ENCODE measurements around the gene SPATA6L. TPM values are rescaled to one million over a fixed set of nuclear protein-coding genes. Genes with fewer than 3 reads are reported as not detected.

Gene SPATA6L
- total and polyA plus RNA-seq, 2 of the 4 experiments (the other 2 are of a cell fraction): 0.18 to 0.84 TPM

- Histone ChIP-seq H2AFZ (replicated peaks; ENCODE audit: low read length, poor library complexity) (no peak overlapping the region), H3K56ac (ENCODE audit: extremely low read depth, insufficient read depth, low read length) (no peak overlapping the region), H3K4ac (ENCODE audit: low read depth, low read length) (no peak overlapping the region), H3K27ac (ENCODE audit: insufficient read depth, low read length) (no peak overlapping the region), H4K20me1 (ENCODE audit: insufficient read depth, low read length) (peaks cover 7% of the 10 kb centered on the region; the same call in 1 of the 2 replicates), H4K8ac (ENCODE audit: low read depth in 2 of 2, low read length in 2 of 2) (no peak overlapping the region), H2BK20ac (ENCODE audit: low read depth, low read length) (no peak overlapping the region), H3K27me3 (ENCODE audit: control insufficient read depth, insufficient read depth, low read length) (no peaks in the 10 kb centered on the region), H2BK5ac (ENCODE audit: low read depth, low read length, poor library complexity, severe bottlenecking) (no peak overlapping the region), H3K4me3 (ENCODE audit: insufficient read depth, low read depth, low read length) (no peak overlapping the region), H3K9ac (ENCODE audit: low read depth, low read length) (no peak overlapping the region), H3K36me3 (ENCODE audit: control insufficient read depth, insufficient read depth, low read length) (peaks cover 24% of the 10 kb centered on the region), H3K18ac (ENCODE audit: low read depth, low read length) (no peak overlapping the region), H3K14ac (replicated peaks; ENCODE audit: low read depth, low read length) (no peak overlapping the region), H3K4me2 (ENCODE audit: low read depth, low read length) (no peak overlapping the region), H3K79me1 (ENCODE audit: low read depth in 1 of 2, low read length in 2 of 2) (peaks cover 10 to 56% of the 10 kb centered on the region in 2 experiments), H4K5ac (ENCODE audit: low read depth, low read length) (no peak overlapping the region), H2AK5ac (ENCODE audit: low read depth, low read length) (no peak overlapping the region), H2BK15ac (ENCODE audit: low read depth, low read length) (no peak overlapping the region), H3K4me1 (ENCODE audit: control insufficient read depth, insufficient read depth, low read length) (peaks cover 2% of the 10 kb centered on the region), H2AK9ac (replicated peaks; ENCODE audit: low read depth, low read length, poor library complexity) (no peak overlapping the region), H2BK120ac (ENCODE audit: low read depth, low read length) (no peak overlapping the region), H4K91ac (ENCODE audit: insufficient read depth, low read depth, low read length) (no peak overlapping the region), H3K23ac (ENCODE audit: low read depth, low read length) (no peak overlapping the region; the same call in 1 of the 2 replicates), H3K9me3 (ENCODE audit: control insufficient read depth, insufficient read depth, low read length) (no peaks in the 10 kb centered on the region), H3K9me1 (ENCODE audit: insufficient read depth, low read length) (peaks cover 10% of the 10 kb centered on the region)
- BruUV-seq (replicated peaks): no TSS peak
- POLR2A ChIA-PET (ENCODE audit: unreplicated experiment): no interaction called here
- DNase-seq: no peak
- no CpG with 5 or more reads among the region's 2 CpGs for WGBS, 2 experiments (ENCODE audit: extremely low coverage in 2 of 2, insufficient read length in 1 of 2)
- dilution Hi-C loops (cut with HindIII; ENCODE audit: low sequenced_read_pairs, unreplicated experiment): no loop called here
- intact Hi-C loops (cut with micrococcal nuclease): no loop called here
- CTCF ChIA-PET: no interaction called here
- no peak for ATAC-seq (ENCODE audit: low read depth)
- in situ Hi-C loops (cut with MboI; ENCODE audit: low sequenced_read_pairs): loop anchor here (25.0 kb wide), 1 partner anchor 577 kb away; no protein-coding TSS in a partner anchor
- TF ChIP-seq MXI1 (IDR thresholded peaks at IDR 0.05; ENCODE audit: borderline replicate concordance, low read depth, low read length) (no peak), MAZ (IDR thresholded peaks at IDR 0.05; ENCODE audit: borderline replicate concordance, low read depth, low read length) (no peak), RAD21 (IDR thresholded peaks at IDR 0.05; ENCODE audit: low read length) (no peak)
Observed at GRCh38 chr9:4689021-4689420, 22.7 kb upstream of the SPATA6L start.
